Stimulated activated CD8-positive, alpha-beta memory T cell treated with anti-CD3 and anti-CD28 coated beads, Interleukin-7, amount 100 ng/mL, for 24 hours (primary cell): ENCODE measurements around the gene UBASH3B.
A peak's percentile ranks its signal among the peaks of the same experiment; 100 is the strongest.

Experiments used
- DNase-seq: peaks from one replicate; pipeline ENCODE4 v3.0.0-alpha.2; 2020; ENCODE audit warnings: low read depth

Gene UBASH3B

GRCh38 chr11:122678406-122678805 lies 22.9 kb downstream of the UBASH3B start:
- no peak for DNase-seq

DNA sequence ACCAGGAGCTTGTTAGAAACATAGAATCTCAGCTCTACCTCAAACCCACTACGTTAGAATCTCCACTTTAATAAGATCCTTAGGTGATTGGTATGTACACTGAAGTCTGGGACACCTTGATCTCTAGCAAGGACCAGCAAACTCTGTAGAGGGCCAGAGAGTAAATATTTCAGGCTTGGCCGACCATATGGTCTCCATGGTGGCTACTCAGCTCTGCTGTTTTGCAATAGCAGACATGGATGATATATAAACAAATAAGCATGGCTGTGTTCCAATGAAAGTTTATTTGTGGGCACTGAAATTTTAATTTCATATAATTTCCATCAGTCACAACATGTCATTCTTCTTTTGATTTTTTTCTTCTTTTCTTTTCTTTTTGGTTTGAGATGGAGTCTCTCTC lies 23.9 kb downstream of the UBASH3B start:
- no peak for DNase-seq

- DNase-seq, result no peak
These were observed 25.5 kb downstream of the UBASH3B start for GRCh38 chr11:122681070-122681469.

DNA sequence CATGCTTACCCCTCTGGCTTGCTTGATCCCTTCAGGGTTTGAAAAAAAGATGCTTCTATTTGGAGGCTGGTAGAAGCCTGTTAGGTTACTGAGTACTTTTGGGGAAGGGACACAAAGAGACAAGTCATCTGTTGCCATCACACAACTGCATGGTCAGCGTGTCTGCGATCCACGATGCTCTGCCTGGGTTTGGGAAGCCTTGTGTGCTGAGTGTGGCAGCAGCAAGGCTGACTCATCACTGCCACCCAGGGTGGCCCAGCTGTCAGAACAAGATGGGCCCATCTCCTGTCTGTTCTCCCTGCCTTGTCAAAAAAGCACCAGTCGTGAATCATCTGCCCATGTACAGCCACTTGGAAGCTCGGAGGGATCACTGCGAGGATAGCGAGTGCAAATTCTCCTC lies 26.2 kb downstream of the UBASH3B start:
- DNase-seq, result no peak

GRCh38 chr11:122682464-122682863 lies 26.9 kb downstream of the UBASH3B start:
- DNase-seq, result no peak

GRCh38 chr11:122685041-122685440 lies 29.5 kb downstream of the UBASH3B start:
- no peak for DNase-seq

DNA sequence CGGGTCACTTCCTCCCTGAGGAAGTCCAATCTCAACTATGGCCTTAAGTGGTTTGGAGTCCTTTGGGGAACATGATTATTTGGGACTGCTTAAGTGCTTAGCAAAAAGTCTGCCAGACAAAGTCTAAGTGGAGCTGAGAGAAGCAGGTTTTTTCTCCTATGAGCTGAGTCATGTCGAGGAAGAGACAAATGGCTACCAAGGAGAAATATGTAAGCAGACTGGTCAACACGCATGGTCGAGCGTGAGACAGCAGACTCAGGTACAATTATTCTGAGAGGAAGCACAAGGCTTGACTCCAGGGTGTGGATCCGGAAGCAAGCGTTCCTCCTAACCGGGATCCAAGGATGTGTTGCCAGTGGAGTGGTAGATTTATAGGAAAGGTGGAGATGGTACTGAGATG lies 30.6 kb downstream of the UBASH3B start:
- no peak for DNase-seq

DNA sequence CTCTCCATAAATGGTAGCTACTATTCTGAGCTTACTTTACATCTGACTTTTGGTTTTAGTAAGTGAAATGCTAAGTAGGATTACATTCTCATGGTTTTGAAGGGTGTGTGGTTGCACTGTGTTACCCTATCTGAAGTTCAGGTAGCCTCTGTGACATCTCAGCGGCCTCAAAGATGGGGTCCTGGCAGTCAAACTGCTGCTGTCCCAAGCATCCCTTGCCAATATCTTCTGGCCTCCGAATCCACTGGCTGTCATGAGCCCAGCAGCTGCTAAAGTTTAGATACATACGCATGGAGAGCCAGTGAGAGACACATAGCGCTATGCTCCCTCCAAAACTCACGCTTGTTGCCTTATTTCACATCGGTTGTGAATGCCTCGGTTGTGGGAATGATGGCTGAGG lies 34.9 kb downstream of the UBASH3B start:
- no peak for DNase-seq

DNA sequence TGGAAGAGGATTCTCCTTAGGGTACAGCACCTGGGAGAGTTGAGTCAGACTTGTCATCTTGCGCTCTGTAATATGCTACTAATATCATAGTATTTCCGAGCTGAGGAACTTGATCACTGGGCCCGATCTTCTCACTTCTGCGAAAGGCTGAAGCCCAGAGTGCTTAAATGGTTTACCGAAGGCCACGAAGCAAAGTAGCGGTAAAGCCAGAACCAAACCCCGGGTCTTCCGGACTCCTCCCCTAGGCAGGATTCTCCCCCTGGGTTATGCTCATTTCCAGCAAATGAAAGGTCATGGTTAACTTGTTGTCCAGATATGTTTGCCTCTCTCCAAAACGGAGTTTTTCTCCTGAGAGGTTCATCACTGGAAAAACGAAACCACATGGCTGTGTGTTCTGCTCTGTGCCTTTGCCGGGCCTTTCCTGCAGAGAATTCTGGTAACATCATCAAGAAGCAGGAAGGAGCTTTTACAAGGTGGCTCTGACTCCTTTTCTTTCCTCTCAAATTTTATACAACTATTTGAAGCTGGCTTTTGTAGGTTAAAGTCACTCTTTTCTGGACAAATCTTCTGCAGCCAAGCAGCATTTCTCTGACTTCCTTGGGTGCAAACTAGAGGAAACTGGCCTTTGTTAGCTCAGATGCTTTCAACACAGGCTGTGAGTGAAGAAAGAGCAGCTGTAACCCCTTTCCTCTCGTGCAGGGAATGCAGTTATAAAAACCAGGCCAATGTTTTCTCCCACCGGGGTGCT lies 35.5 kb downstream of the UBASH3B start:
- no peak for DNase-seq

- DNase-seq, result no peak
These were observed 36.1 kb downstream of the UBASH3B start for GRCh38 chr11:122691549-122692150.

DNA sequence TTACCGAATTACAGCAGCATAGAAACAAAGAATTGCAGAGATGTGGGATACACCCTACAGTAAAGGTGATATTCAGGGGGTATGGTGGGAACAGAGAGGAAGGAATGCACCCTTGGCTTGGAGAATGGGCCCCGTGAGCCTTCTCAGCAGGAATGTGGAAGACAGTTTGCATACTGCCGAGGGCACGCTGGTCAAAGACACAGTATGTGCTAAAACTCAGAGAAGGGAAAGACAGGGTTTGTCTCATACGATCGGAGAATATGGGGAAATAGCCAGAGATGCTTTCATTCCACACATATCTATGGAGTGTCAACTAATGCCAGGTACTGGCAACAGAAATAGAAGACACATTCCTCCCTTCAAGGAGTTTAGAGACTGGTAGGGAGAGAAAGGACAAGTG lies 36.9 kb downstream of the UBASH3B start:
- no peak for DNase-seq

GRCh38 chr11:122695076-122695615 lies 39.6 kb downstream of the UBASH3B start:
- no peak for DNase-seq

DNA sequence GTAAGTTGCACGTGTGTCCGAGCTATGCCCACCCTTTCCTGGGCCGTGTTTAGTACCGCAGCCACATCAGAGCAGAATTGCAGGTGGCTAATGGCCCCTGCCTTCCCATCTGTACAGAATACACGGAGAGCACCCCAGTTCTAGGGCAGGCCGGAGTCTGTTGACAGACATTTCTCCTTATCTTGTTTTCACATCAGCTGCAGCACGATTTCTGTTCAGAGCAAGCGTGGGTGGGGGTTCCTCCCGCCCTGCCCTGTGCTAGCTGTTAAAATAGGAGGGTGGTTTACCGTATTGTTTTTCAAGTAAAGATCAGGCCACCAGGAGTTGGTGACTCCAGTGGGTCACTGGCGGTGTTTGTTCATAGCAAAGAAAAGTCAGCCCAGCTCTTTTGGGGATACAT lies 41.1 kb downstream of the UBASH3B start:
- DNase-seq, result peak; percentile 34

DNA sequence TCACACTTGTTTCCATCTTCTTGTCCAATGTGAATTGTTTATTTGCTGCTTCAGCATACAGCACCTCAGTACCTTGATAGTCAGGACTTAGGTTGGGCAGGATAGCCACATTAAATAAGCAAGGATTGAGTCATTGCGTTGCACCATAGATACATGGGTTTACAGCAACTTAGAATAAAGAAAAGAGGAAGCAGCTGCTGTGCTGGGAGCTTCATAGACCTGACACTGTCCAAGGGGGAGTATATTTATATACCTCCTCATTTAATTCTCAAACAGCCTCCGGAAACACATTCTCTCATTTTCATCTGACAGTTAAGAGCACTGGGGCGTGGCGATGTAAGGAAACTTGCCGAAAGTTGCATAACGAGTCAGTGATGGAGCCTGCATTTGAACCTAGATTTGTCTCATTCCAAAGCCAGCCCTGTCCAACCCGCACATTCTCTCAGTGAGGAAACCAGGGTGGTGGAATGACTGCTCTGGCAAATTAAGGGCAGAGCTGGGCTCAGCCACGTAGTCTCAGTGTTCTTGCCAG lies 42.2 kb downstream of the UBASH3B start:
- no peak for DNase-seq

DNA sequence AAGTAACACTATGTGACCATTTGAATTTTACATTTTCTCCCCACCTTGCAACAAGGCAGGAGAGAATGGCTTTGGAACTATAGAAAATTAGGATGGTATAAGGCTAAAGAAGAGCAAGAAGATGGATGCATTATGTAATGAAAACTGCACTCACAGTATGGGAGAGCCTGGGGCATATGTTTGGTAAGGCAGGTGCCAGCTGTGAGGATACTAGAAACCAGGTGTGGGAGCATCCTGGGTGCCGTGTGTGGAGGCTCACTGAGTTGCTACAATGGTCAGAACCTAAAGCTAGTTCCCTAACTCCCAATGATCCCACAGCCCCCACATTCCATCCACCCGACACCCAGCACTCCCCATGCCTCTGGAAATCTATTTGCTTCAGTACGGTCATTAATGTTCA lies 42.9 kb downstream of the UBASH3B start:
- no peak for DNase-seq

GRCh38 chr11:122700666-122701065 lies 45.1 kb downstream of the UBASH3B start:
- DNase-seq, result no peak

DNA sequence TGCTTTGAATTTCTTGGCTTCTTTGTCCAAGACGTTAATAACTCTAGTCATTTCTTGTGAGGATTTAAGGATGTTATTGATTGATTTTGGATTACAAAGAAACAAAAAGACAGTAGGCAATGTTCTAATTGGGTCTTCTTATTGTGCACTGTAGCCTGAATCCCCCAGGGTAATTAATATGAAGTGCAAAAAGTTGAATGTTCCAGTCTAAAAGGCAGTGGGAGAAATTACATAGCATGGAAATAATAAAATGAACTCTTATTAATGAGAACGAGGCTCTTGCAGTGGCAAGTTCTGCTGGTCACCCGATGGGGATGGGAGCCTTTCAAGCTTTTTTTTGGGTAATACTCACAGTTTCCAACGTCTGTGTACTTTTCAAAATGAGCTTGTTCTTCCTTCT lies 45.6 kb downstream of the UBASH3B start:
- DNase-seq, result no peak

GRCh38 chr11:122703541-122704272 lies 48.2 kb downstream of the UBASH3B start:
- no peak for DNase-seq

GRCh38 chr11:122705396-122705795 lies 49.9 kb downstream of the UBASH3B start:
- DNase-seq, result no peak

- no peak for DNase-seq
These were observed 51.0 kb downstream of the UBASH3B start for GRCh38 chr11:122706291-122707088.

DNA sequence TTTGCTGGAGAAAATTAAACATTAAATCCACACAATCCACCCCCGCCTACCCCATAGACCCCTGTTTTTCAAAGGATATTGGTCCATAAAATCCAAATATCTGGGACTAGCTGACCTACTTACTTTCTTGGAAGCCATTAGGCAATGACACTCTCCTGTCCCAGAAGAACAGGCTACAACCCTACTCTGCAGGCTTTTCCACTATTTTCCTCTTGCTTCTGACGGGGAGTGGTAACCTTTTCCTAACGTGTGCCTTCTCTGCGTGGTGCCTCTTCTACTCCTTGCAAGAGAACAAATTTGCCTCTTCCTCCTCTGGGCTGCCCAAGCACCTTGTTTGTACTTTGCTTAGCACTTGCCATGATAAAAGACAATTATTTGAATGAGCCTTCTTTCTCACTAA lies 51.6 kb downstream of the UBASH3B start:
- DNase-seq, result no peak

DNA sequence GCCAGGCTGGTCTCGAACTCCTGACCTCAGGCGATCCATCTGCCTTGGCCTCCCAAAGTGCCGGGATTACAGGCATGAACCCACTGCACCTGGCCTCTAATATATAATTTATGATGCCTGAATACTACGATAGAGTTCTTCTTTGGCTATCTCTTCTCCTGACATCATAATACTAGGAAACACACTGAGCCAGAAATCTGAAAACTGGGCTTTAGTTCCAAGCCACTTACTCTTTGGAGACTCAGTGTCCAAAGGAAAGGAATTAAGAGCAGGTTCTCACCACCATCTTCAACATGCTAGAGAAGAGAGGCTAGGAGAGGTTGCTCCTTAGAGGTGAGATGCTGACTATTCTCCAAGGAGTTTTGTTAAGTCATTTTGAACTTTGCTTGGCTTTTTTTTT lies 52.4 kb downstream of the UBASH3B start:
- DNase-seq, result no peak
